ENCODE data around the gene PTMS. TPM values are rescaled to one million over a fixed set of nuclear protein-coding genes. Genes with fewer than 3 reads are reported as not detected.

PTMS gene
- total RNA-seq, 1 experiment from 2014 or later: 62.9 TPM

DNA sequence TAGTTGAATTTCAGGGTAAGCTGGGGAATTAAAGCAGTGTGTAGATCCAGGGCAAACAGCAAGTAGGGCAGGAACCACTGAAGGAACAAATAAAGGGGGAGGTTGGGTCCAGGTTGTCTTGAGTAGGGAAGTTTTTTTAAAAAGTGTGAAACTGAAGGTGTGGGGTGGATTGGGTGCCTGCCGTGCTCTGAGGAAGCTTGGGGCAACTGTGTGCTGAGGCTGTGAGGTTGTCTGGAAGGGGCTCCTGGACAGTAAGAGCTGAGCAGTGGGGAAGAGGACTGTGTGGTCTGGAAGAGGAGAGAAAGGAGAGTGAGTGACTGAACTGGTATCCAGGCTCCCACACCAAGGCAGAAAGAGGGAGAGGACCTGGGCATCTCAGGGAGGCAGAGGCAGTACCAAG is 44.6 kb downstream of the PTMS start:
- TF ChIP-seq, protein P1, sequence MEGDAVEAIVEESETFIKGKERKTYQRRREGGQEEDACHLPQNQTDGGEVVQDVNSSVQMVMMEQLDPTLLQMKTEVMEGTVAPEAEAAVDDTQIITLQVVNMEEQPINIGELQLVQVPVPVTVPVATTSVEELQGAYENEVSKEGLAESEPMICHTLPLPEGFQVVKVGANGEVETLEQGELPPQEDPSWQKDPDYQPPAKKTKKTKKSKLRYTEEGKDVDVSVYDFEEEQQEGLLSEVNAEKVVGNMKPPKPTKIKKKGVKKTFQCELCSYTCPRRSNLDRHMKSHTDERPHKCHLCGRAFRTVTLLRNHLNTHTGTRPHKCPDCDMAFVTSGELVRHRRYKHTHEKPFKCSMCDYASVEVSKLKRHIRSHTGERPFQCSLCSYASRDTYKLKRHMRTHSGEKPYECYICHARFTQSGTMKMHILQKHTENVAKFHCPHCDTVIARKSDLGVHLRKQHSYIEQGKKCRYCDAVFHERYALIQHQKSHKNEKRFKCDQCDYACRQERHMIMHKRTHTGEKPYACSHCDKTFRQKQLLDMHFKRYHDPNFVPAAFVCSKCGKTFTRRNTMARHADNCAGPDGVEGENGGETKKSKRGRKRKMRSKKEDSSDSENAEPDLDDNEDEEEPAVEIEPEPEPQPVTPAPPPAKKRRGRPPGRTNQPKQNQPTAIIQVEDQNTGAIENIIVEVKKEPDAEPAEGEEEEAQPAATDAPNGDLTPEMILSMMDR (IDR thresholded peaks at IDR 0.05; ENCODE audit: unreplicated experiment): no peak
- no peaks in the 10 kb centered on the region for H3K36me3 Mint-ChIP-seq (ENCODE audit: insufficient read depth, unreplicated experiment)
- BruUV-seq (replicated peaks): no TSS peak
- no peak overlapping the region for H3K27ac Mint-ChIP-seq (ENCODE audit: unreplicated experiment)
- peaks cover 58% of the 10 kb centered on the region for H3K27me3 Mint-ChIP-seq (ENCODE audit: unreplicated experiment)
- H3K4me1 Mint-ChIP-seq (ENCODE audit: low read depth, unreplicated experiment): no peaks in the 10 kb centered on the region
- CTCF ChIA-PET: no interaction called here
- H3K4me3 Mint-ChIP-seq (ENCODE audit: low read depth, unreplicated experiment): no peak overlapping the region
- intact Hi-C loops (cut with micrococcal nuclease; ENCODE audit: unreplicated experiment): no loop called here
- DNase-seq: no peak
- no peaks in the 10 kb centered on the region for H3K9me3 Mint-ChIP-seq (ENCODE audit: low read depth, unreplicated experiment)

GRCh38 chr12:6813363-6813762 is 47.2 kb downstream of the PTMS start:
- H3K4me3 Mint-ChIP-seq (ENCODE audit: low read depth, unreplicated experiment): no peak overlapping the region
- H3K27ac Mint-ChIP-seq (ENCODE audit: unreplicated experiment): no peak overlapping the region
- peaks cover 82% of the 10 kb centered on the region for H3K27me3 Mint-ChIP-seq (ENCODE audit: unreplicated experiment)
- H3K4me1 Mint-ChIP-seq (ENCODE audit: low read depth, unreplicated experiment): no peaks in the 10 kb centered on the region
- no peak for DNase-seq
- H3K36me3 Mint-ChIP-seq (ENCODE audit: insufficient read depth, unreplicated experiment): no peaks in the 10 kb centered on the region
- no peaks in the 10 kb centered on the region for H3K9me3 Mint-ChIP-seq (ENCODE audit: low read depth, unreplicated experiment)
- CTCF ChIA-PET: interaction anchor here (1.2 to 1.3 kb wide), 2 partner anchors 22 to 38 kb away, joined by 4 read pairs; partner anchors contain the start of gene CDCA3
- intact Hi-C loops (cut with micrococcal nuclease; ENCODE audit: unreplicated experiment): no loop called here
- BruUV-seq (replicated peaks): no TSS peak
- TF ChIP-seq, protein P1 (IDR thresholded peaks at IDR 0.05; ENCODE audit: unreplicated experiment): no peak

DNA sequence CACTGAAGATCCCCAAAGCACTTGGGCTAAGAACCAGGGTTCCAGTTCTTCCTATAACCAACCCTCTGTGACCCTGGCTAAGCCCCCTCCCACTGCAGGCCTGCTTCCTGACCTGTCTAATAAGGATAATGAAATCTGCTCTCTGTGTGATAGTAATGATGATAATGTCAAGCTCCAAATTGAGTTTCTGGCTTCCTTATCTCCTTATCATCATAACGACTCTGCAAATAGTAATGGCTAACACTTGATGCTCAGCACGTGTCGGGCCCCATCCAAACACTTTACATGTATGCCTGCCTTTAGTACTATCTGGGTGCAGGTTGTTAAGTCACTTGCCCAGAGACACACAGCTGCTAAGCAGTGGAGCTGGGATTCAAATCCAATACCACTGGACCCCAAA is 50.4 kb downstream of the PTMS start:
- TF ChIP-seq, protein P1 (IDR thresholded peaks at IDR 0.05; ENCODE audit: unreplicated experiment): no peak
- no peaks in the 10 kb centered on the region for H3K9me3 Mint-ChIP-seq (ENCODE audit: low read depth, unreplicated experiment)
- peaks cover 82% of the 10 kb centered on the region for H3K27me3 Mint-ChIP-seq (ENCODE audit: unreplicated experiment)
- intact Hi-C loops (cut with micrococcal nuclease; ENCODE audit: unreplicated experiment): no loop called here
- DNase-seq: no peak
- CTCF ChIA-PET: no interaction called here
- BruUV-seq (replicated peaks): no TSS peak
- H3K4me1 Mint-ChIP-seq (ENCODE audit: low read depth, unreplicated experiment): no peaks in the 10 kb centered on the region
- no peak overlapping the region for H3K4me3 Mint-ChIP-seq (ENCODE audit: low read depth, unreplicated experiment)
- no peak overlapping the region for H3K27ac Mint-ChIP-seq (ENCODE audit: unreplicated experiment)
- H3K36me3 Mint-ChIP-seq (ENCODE audit: insufficient read depth, unreplicated experiment): no peaks in the 10 kb centered on the region

GRCh38 chr12:6817098-6817497 is 50.9 kb downstream of the PTMS start:
- no peaks in the 10 kb centered on the region for H3K4me1 Mint-ChIP-seq (ENCODE audit: low read depth, unreplicated experiment)
- H3K36me3 Mint-ChIP-seq (ENCODE audit: insufficient read depth, unreplicated experiment): no peaks in the 10 kb centered on the region
- CTCF ChIA-PET: no interaction called here

More at GRCh38 chr12:6817098-6817497, 50.9 kb downstream of the PTMS start:
- no TSS peak for BruUV-seq (replicated peaks)
- no peaks in the 10 kb centered on the region for H3K9me3 Mint-ChIP-seq (ENCODE audit: low read depth, unreplicated experiment)
- H3K27ac Mint-ChIP-seq (ENCODE audit: unreplicated experiment): no peak overlapping the region
- intact Hi-C loops (cut with micrococcal nuclease; ENCODE audit: unreplicated experiment): no loop called here
- TF ChIP-seq, protein P1 (IDR thresholded peaks at IDR 0.05; ENCODE audit: unreplicated experiment): no peak
- no peak for DNase-seq
- no peak overlapping the region for H3K4me3 Mint-ChIP-seq (ENCODE audit: low read depth, unreplicated experiment)
- H3K27me3 Mint-ChIP-seq (ENCODE audit: unreplicated experiment): peaks cover 86% of the 10 kb centered on the region

Data from Calu3 (cell line).